ENCODE measurements around the gene ST14. TPM values are rescaled to one million over a fixed set of nuclear protein-coding genes. Genes with fewer than 3 reads are reported as not detected.

The ST14 gene
- total RNA-seq, 1 experiment from 2014 or later: 1.8 TPM

- intact Hi-C loops (cut with micrococcal nuclease; ENCODE audit: unreplicated experiment): no loop called here
- ATAC-seq: no peak
- in situ Hi-C loops (cut with HindIII; ENCODE audit: low pct_unique_long_range_greater_than_20kb, low sequenced_read_pairs): no loop called here
- no peak for DNase-seq (ENCODE audit: low read depth, low spot score)
- POLR2A ChIA-PET: no interaction called here
- BruUV-seq (replicated peaks): no TSS peak
- Histone ChIP-seq H3K27me3 (ENCODE audit: control insufficient read depth, insufficient read depth, low read length) (no peaks in the 10 kb centered on the region), H3K9me3 (ENCODE audit: control insufficient read depth, insufficient read depth, low read depth, low read length) (no peaks in the 10 kb centered on the region), H3K27ac (ENCODE audit: low read length) (no peak overlapping the region), H3K36me3 (ENCODE audit: control insufficient read depth, insufficient read depth, low read length) (peaks cover 23% of the 10 kb centered on the region), H3K4me1 (ENCODE audit: control insufficient read depth, insufficient read depth, low read length) (peaks cover 13% of the 10 kb centered on the region), H3K4me3 (ENCODE audit: low read depth in 2 of 2, low read length in 2 of 2) (no peak overlapping the region)
- CTCF ChIA-PET: no interaction called here
- no peak for TF ChIP-seq SIN3A (IDR thresholded peaks at IDR 0.05; ENCODE audit: borderline replicate concordance, insufficient read depth, low read depth, low read length)
- no peak for TF ChIP-seq TCF7L2 (IDR thresholded peaks at IDR 0.05; ENCODE audit: low read depth, low read length)
- no peak for TF ChIP-seq POLR2AphosphoS5 (IDR thresholded peaks at IDR 0.05; ENCODE audit: low read depth, low read length)
- TF ChIP-seq CTCF (IDR thresholded peaks at IDR 0.05): no peak
- TF ChIP-seq REST (IDR thresholded peaks at IDR 0.05; ENCODE audit: insufficient read depth in 1 of 2, low read depth in 2 of 2, low read length in 1 of 2): no peak
Measured at GRCh38 chr11:130118165-130118564, 41.4 kb upstream of the ST14 start.

- CTCF ChIA-PET: no interaction called here
- TF ChIP-seq TCF7L2 (IDR thresholded peaks at IDR 0.05; ENCODE audit: low read depth, low read length) (no peak), POLR2AphosphoS5 (IDR thresholded peaks at IDR 0.05; ENCODE audit: low read depth, low read length) (no peak), REST (IDR thresholded peaks at IDR 0.05; ENCODE audit: insufficient read depth in 1 of 2, low read depth in 2 of 2, low read length in 1 of 2) (no peak), SIN3A (IDR thresholded peaks at IDR 0.05; ENCODE audit: borderline replicate concordance, insufficient read depth, low read depth, low read length) (no peak), CTCF (IDR thresholded peaks at IDR 0.05) (no peak)
- Histone ChIP-seq H3K27me3 (ENCODE audit: control insufficient read depth, insufficient read depth, low read length) (no peaks in the 10 kb centered on the region), H3K36me3 (ENCODE audit: control insufficient read depth, insufficient read depth, low read length) (peaks cover 24% of the 10 kb centered on the region), H3K4me3 (ENCODE audit: low read depth in 2 of 2, low read length in 2 of 2) (no peak overlapping the region), H3K9me3 (ENCODE audit: control insufficient read depth, insufficient read depth, low read depth, low read length) (no peaks in the 10 kb centered on the region), H3K4me1 (ENCODE audit: control insufficient read depth, insufficient read depth, low read length) (peaks cover 13% of the 10 kb centered on the region), H3K27ac (ENCODE audit: low read length) (no peak overlapping the region)
- in situ Hi-C loops (cut with HindIII; ENCODE audit: low pct_unique_long_range_greater_than_20kb, low sequenced_read_pairs): no loop called here
- POLR2A ChIA-PET: no interaction called here
- BruUV-seq (replicated peaks): no TSS peak
- ATAC-seq (no peak; the same call in 1 of the 2 replicates), DNase-seq (ENCODE audit: low read depth, low spot score) (no peak)
- intact Hi-C loops (cut with micrococcal nuclease; ENCODE audit: unreplicated experiment): no loop called here
Measured at GRCh38 chr11:130118636-130119387, 40.8 kb upstream of the ST14 start.
